GM12878 (cell line): ENCODE data around the gene NCAPD2. TPM values are rescaled to one million over a fixed set of nuclear protein-coding genes. Genes with fewer than 3 reads are reported as not detected.

Source experiments
- ATAC-seq: fragments of 200-7000 bp; cut with Tn5 transposase; 3 replicates; pipeline ENCODE4 v1.9.1; 2020; ENCODE audit warnings: mild to moderate bottlenecking, moderate library complexity
- BruUV-seq: library from RNA; stranded (reverse); fragments of 400-500 nt; replicated peaks from 2 replicates; lab custom pipeline; 2021; lab: Mats Ljungman, UMichigan
- CTCF ChIA-PET: fragments of 300-600 bp; sonication (Branson Sonifier 250); formaldehyde crosslinking; extraction: SDS; loops from one replicate; lab custom pipeline; 2021; ENCODE audit warnings: inconsistent platforms; lab: Yijun Ruan, JAX
- POLR2A ChIA-PET: fragments of 350-600 bp; formaldehyde crosslinking; extraction: SDS; loops from one replicate; lab custom pipeline; 2021; ENCODE audit warnings: inconsistent platforms; lab: Charles Lee
- RAD21 ChIA-PET: fragments of 300-600 bp; sonication (Branson Sonifier 250); formaldehyde crosslinking; loops from one replicate; lab custom pipeline; 2023; ENCODE audit warnings: antibody characterized with exemption; ENCODE audit not compliant: unreplicated experiment; lab: Charles Lee
- SMC1A ChIA-PET: fragments of 300-600 bp; sonication (Branson Sonifier 250); formaldehyde crosslinking; loops from one replicate; lab custom pipeline; 2023; ENCODE audit not compliant: unreplicated experiment, uncharacterized antibody; lab: Charles Lee
- DNase-seq: peaks from one replicate; pipeline ENCODE4 v3.0.0-alpha.2; 2011; ENCODE audit warnings: low read depth, low spot score
- FAIRE-seq: peaks from 3 replicates; lab custom pipeline; 2011; peaks lifted over from hg19 to GRCh38; lab: Jason Lieb, UNC
- H2AFZ ChIP-seq: 2 replicates; pipeline ENCODE4 v1.6.0; 2011; ENCODE audit warnings: low read depth, low read length, control low read depth; ENCODE audit not compliant: control insufficient read depth
- H3K27ac ChIP-seq: 2 replicates; pipeline ENCODE4 v1.5.1; 2011; ENCODE audit warnings: control low read depth; ENCODE audit not compliant: control insufficient read depth, insufficient read depth
- H3K27me3 ChIP-seq, 2 experiments: replicated peaks in 1 of 2; 2 replicates each; pipeline versions ENCODE4 v1.6.0 to v1.6.1; 2011; ENCODE audit warnings: low read length in 1 of 2; ENCODE audit not compliant: control insufficient read depth in 2 of 2, insufficient read depth in 2 of 2
- H3K36me3 ChIP-seq, 2 experiments: 2 replicates each; pipeline ENCODE4 v1.5.1; 2011; ENCODE audit warnings: low read length in 1 of 2; ENCODE audit not compliant: control insufficient read depth in 2 of 2, insufficient read depth in 2 of 2
- H3K4me1 ChIP-seq: 2 replicates; pipeline ENCODE4 v1.6.1; 2011; ENCODE audit warnings: mild to moderate bottlenecking, low read length, moderate library complexity, mixed read lengths; ENCODE audit not compliant: control insufficient read depth, insufficient read depth
- H3K4me2 ChIP-seq: 2 replicates; pipeline ENCODE4 v1.6.0; 2011; ENCODE audit warnings: control low read depth; ENCODE audit not compliant: control insufficient read depth, insufficient read depth
- H3K4me3 ChIP-seq: fragments of 200-600 bp; sonication (generic); 2 replicates; pipeline ENCODE4 v1.5.1; 2016
- H3K79me2 ChIP-seq: 2 replicates; pipeline ENCODE4 v1.6.0; 2011; ENCODE audit warnings: low read length; ENCODE audit not compliant: control insufficient read depth, insufficient read depth
- H3K9ac ChIP-seq: 2 replicates; pipeline ENCODE4 v1.8.0; 2011; ENCODE audit warnings: low read length, control low read depth, mixed read lengths; ENCODE audit not compliant: control insufficient read depth, insufficient read depth
- H3K9me3 ChIP-seq: replicated peaks from 3 replicates; pipeline ENCODE4 v1.5.1; 2011; ENCODE audit warnings: mild to moderate bottlenecking, low read length; ENCODE audit not compliant: control insufficient read depth, insufficient read depth
- H4K20me1 ChIP-seq: 2 replicates; pipeline ENCODE4 v1.6.0; 2011; ENCODE audit not compliant: control insufficient read depth, insufficient read depth
- BCL11A ChIP-seq: IDR thresholded peaks from 2 replicates; pipeline ENCODE4 v1.6.1; 2011; ENCODE audit warnings: low read depth, low read length
- CBX3 ChIP-seq: fragments of 200-600 bp; sonication (generic); IDR thresholded peaks from 2 replicates; pipeline ENCODE4 v1.6.1; 2016; ENCODE audit warnings: low read depth, borderline replicate concordance
- ETV6 ChIP-seq, 2 experiments: fragments of 450-650 bp in 1 of 2; IDR thresholded peaks in 1 of 2; conservative IDR thresholded peaks in 1 of 2; 2 replicates each; pipeline ENCODE4 v1.6.1; 2014; ENCODE audit warnings: antibody characterized with exemption in 1 of 2, borderline replicate concordance in 1 of 2, low read depth in 1 of 2, mild to moderate bottlenecking in 1 of 2, moderate library complexity in 1 of 2
- EZH2 ChIP-seq: IDR thresholded peaks from 2 replicates; pipeline ENCODE4 v1.6.1; 2012; ENCODE audit warnings: low read depth, mild to moderate bottlenecking, control low read depth, inconsistent platforms, low read length, borderline replicate concordance; ENCODE audit not compliant: control insufficient read depth
- HDAC2 ChIP-seq: fragments of 200-600 bp; sonication (generic); IDR thresholded peaks from 2 replicates; pipeline ENCODE4 v1.6.1; 2017
- IKZF1 ChIP-seq: fragments of 450-650 bp; conservative IDR thresholded peaks from 2 replicates; pipeline ENCODE4 v1.6.1; 2017; ENCODE audit warnings: antibody characterized with exemption, mild to moderate bottlenecking
- IRF3 ChIP-seq: fragments of 450-650 bp; IDR thresholded peaks from 2 replicates; pipeline ENCODE4 v1.6.1; 2014; ENCODE audit warnings: mild to moderate bottlenecking
- LARP7 ChIP-seq: fragments of 450-650 bp; IDR thresholded peaks from 2 replicates; pipeline ENCODE4 v1.6.1; 2017; ENCODE audit warnings: mild to moderate bottlenecking
- NR2F1 ChIP-seq: fragments of 450-650 bp; conservative IDR thresholded peaks from 2 replicates; pipeline ENCODE4 v1.6.1; 2017; ENCODE audit warnings: mild to moderate bottlenecking
- NRF1 ChIP-seq: conservative IDR thresholded peaks from 2 replicates; pipeline ENCODE4 v1.6.1; 2011; ENCODE audit warnings: mild to moderate bottlenecking, low read depth, low read length, improper control_type of control experiment
- RFX5 ChIP-seq: IDR thresholded peaks from 2 replicates; pipeline ENCODE4 v1.6.1; 2011; ENCODE audit warnings: low read depth, low read length, improper control_type of control experiment
- SKIL ChIP-seq: fragments of 450-650 bp; IDR thresholded peaks from 2 replicates; pipeline ENCODE4 v1.6.1; 2017; ENCODE audit warnings: mild to moderate bottlenecking, low read depth, inconsistent platforms; ENCODE audit not compliant: poor library complexity, severe bottlenecking
- SMARCA5 ChIP-seq: fragments of 450-650 bp; IDR thresholded peaks from 2 replicates; pipeline ENCODE4 v1.6.1; 2017; ENCODE audit warnings: mild to moderate bottlenecking
- SREBF2 ChIP-seq: IDR thresholded peaks from 2 replicates; pipeline ENCODE4 v1.6.1; 2012; ENCODE audit warnings: mild to moderate bottlenecking, low read length
- TCF3 ChIP-seq: IDR thresholded peaks from 2 replicates; pipeline ENCODE4 v1.6.1; 2012; ENCODE audit warnings: low read depth, mild to moderate bottlenecking, low read length, borderline replicate concordance; ENCODE audit not compliant: insufficient read depth
- YBX1 ChIP-seq: fragments of 450-650 bp; IDR thresholded peaks from 2 replicates; pipeline ENCODE4 v1.6.1; 2016; ENCODE audit warnings: antibody characterized with exemption
- ZNF24 ChIP-seq: fragments of 450-650 bp; IDR thresholded peaks from 2 replicates; pipeline ENCODE4 v1.6.1; 2017; ENCODE audit warnings: antibody characterized with exemption, mild to moderate bottlenecking
- WGBS: methylation state at CpG from one replicate; pipeline ENCODE4 v1.1.6; 2016; ENCODE audit warnings: low lambda C conversion rate; ENCODE audit not compliant: insufficient replicate concordance, insufficient coverage; ENCODE audit errors: missing lambda C conversion rate; 5-methylcytosine and 5-hydroxymethylcytosine counted together
- in situ Hi-C: fragments of 300-500 bp; cut with MboI; formaldehyde crosslinking; loops from 9 replicates; pipeline ENCODE4 v1.14.3; 2018; ENCODE audit warnings: mixed read lengths
- intact Hi-C: fragments of 100-400 bp; cut with micrococcal nuclease; formaldehyde crosslinking; loops from one replicate; pipeline ENCODE4 v1.14.2; 2022; ENCODE audit not compliant: unreplicated experiment
- polyA plus RNA-seq, 11 experiments: library from polyadenylated mRNA; depleted of rRNA in 4 of 11; unstranded in 6 of 11; stranded (reverse) in 5 of 11; fragments of >200 nt; fragmentation: Nextera tagmentation in 4 of 11; fragmentation: Illumina TruSeq in 1 of 11; extraction: Ambion mirVana in 4 of 11; extraction: Trizol in 1 of 11; gene quantifications; 1 replicate in 1 of 11; 2 replicates in 10 of 11; pipeline versions ENCODE4 v1.2.1 to v1.2.3, GENCODE V29; 2011 to 2016; ENCODE audit warnings: inconsistent platforms in 2 of 11, missing spikeins in 2 of 11, low read depth in 1 of 11
- total RNA-seq, 4 experiments: library from RNA; depleted of rRNA in 3 of 4; stranded (reverse); fragments of >200 nt in 3 of 4; fragmentation: Illumina TruSeq in 1 of 4; extraction: Trizol in 1 of 4; gene quantifications; 2 replicates each; pipeline versions ENCODE4 v1.2.1 to v1.2.3, GENCODE V29; 2013 to 2021

NCAPD2 gene
- total and polyA plus RNA-seq, 10 of the 15 experiments (the other 5 are each of a cell fraction or from before 2014, with no cell fraction given), result 24.2 to 160 (median 110) TPM

GRCh38 chr12:6472491-6472890 is 21.4 kb upstream of the NCAPD2 start:
- DNase-seq, result no peak
- H3K4me2 ChIP-seq, result no peak overlapping the region
- H3K27me3 ChIP-seq, result no peaks in the 10 kb centered on the region
- CTCF ChIA-PET, result interaction anchor here (2.1 to 5.6 kb wide), 2 partner anchors 12 to 65 kb away, joined by 5 to 73 read pairs; partner anchors contain the start of gene GAPDH
- SMC1A ChIA-PET, result interaction anchor here (1.0 to 1.9 kb wide), 3 partner anchors 9 to 21 kb away, joined by 3 to 4 read pairs (median 3); no protein-coding TSS in a partner anchor
- no peak for ATAC-seq
- no peak for FAIRE-seq
- POLR2A ChIA-PET, result interaction anchor here (0.6 to 4.2 kb wide), 2 partner anchors 16 to 21 kb away, joined by 3 to 38 read pairs; partner anchors contain the start of gene TAPBPL
- RAD21 ChIA-PET, result interaction anchor here (1.2 kb wide), 1 partner anchor 67 kb away, joined by 4 read pairs; no protein-coding TSS in a partner anchor
- H3K27ac ChIP-seq, result no peak overlapping the region
- no peak overlapping the region for H3K4me3 ChIP-seq
- H3K4me1 ChIP-seq, result peaks cover 12% of the 10 kb centered on the region
- H3K9me3 ChIP-seq, result no peaks in the 10 kb centered on the region
- H4K20me1 ChIP-seq, result no peaks in the 10 kb centered on the region
- in situ Hi-C loops (no loop called here), intact Hi-C loops (no loop called here)
- peaks cover 31% of the 10 kb centered on the region for H3K79me2 ChIP-seq
- BruUV-seq, result no TSS peak
- no peak overlapping the region for H3K9ac ChIP-seq
- no peak overlapping the region for H2AFZ ChIP-seq
- no peaks in the 10 kb centered on the region for H3K36me3 ChIP-seq
- WGBS, result 75% methylated on average over 11 of the region's 11 CpGs
- no peak for TF ChIP-seq CBX3
- TF ChIP-seq IRF3, result no peak
- TF ChIP-seq NR2F1, result no peak
- TF ChIP-seq SKIL, result no peak
- no peak for TF ChIP-seq LARP7
- no peak for TF ChIP-seq HDAC2
- no peak for TF ChIP-seq IKZF1
- TF ChIP-seq TCF3, result no peak
- TF ChIP-seq BCL11A, result no peak
- no peak for TF ChIP-seq SMARCA5
- TF ChIP-seq RFX5, result no peak
- no peak for TF ChIP-seq ETV6 (conservative IDR thresholded peaks at IDR 0.05 in 1 of 2, IDR thresholded peaks at IDR 0.05 in 1 of 2; ENCODE audit: borderline replicate concordance in 1 of 2, low read depth in 1 of 2)
- TF ChIP-seq SREBF2, result no peak
- TF ChIP-seq EZH2, result no peak
- TF ChIP-seq ZNF24, result no peak
- TF ChIP-seq YBX1, result no peak
- no peak for TF ChIP-seq NRF1
- TF ChIP-seq, all 136 proteins: peak for 0
